HCT116 (cell line): Measurements from ENCODE around the gene PRPF31. TPM values are rescaled to one million over a fixed set of nuclear protein-coding genes. Genes with fewer than 3 reads are reported as not detected.

Source experiments
- ATAC-seq: fragments of 200-7000 bp; cut with Tn5 transposase; 2 replicates; pipeline ENCODE4 v1.9.1; 2020; ENCODE audit warnings: mild to moderate bottlenecking, moderate library complexity
- BruUV-seq: library from RNA; stranded (reverse); fragments of 400-500 nt; replicated peaks from 2 replicates; lab custom pipeline; 2021; lab: Mats Ljungman, UMichigan
- CTCF ChIA-PET: fragments of 300-600 bp; sonication (Branson Sonifier 250); formaldehyde crosslinking; loops from one replicate; lab custom pipeline; 2021; ENCODE audit warnings: antibody characterized with exemption; lab: Charles Lee
- POLR2A ChIA-PET: fragments of 300-600, 350-600 bp; sonication (Branson Sonifier 250); formaldehyde crosslinking; loops from one replicate; lab custom pipeline; 2021; ENCODE audit warnings: antibody characterized with exemption; lab: Charles Lee
- RAD21 ChIA-PET, 2 experiments: fragments of 300-600 bp; sonication (Branson Sonifier 250); formaldehyde crosslinking; loops; one replicate each; lab custom pipeline; 2023; ENCODE audit warnings: low total read pairs in 2 of 2; ENCODE audit not compliant: uncharacterized antibody in 2 of 2, unreplicated experiment in 2 of 2, low non-redundant PET in 1 of 2; lab: Charles Lee
- DNase-seq: peaks from one replicate; pipeline ENCODE4 v3.0.0-alpha.2; 2010; ENCODE audit warnings: low read depth, low spot score
- H2AFZ ChIP-seq: fragments of 200-600 bp; shearing (Covaris generic), sonication (generic); 2 replicates; pipeline ENCODE4 v1.6.1; 2017; ENCODE audit warnings: low read depth, mixed run types, mixed read lengths, antibody characterized with exemption, low read length; ENCODE audit not compliant: poor library complexity, severe bottlenecking
- H3K27ac ChIP-seq: 2 replicates; pipeline ENCODE4 v1.5.1; 2012; ENCODE audit warnings: low read depth, low read length
- H3K27me3 ChIP-seq: fragments of 200-600 bp; sonication (generic); 2 replicates; pipeline ENCODE4 v1.6.1; 2016; ENCODE audit warnings: mixed run types, low read length, mixed read lengths; ENCODE audit not compliant: insufficient read depth
- H3K36me3 ChIP-seq, 2 experiments: fragments of 200-500 bp in 1 of 2; fragments of 200-600 bp in 1 of 2; sonication (Bioruptor generic) in 1 of 2; sonication (generic) in 1 of 2; 2 replicates each; pipeline versions ENCODE4 v1.5.1 to v1.6.1; 2014 to 2016; ENCODE audit warnings: low read length in 2 of 2, inconsistent platforms in 1 of 2, mixed read lengths in 1 of 2, mixed run types in 1 of 2; ENCODE audit not compliant: insufficient read depth in 2 of 2, control insufficient read depth in 1 of 2
- H3K4me1 ChIP-seq, 2 experiments: fragments of 200-600 bp in 1 of 2; sonication (generic) in 1 of 2; 2 replicates each; pipeline versions ENCODE4 v1.5.1 to v1.6.1; 2012 to 2017; ENCODE audit warnings: low read length in 2 of 2, inconsistent platforms in 1 of 2, mild to moderate bottlenecking in 1 of 2, mixed read lengths in 1 of 2, mixed run types in 1 of 2, moderate library complexity in 1 of 2; ENCODE audit not compliant: insufficient read depth in 2 of 2, control insufficient read depth in 1 of 2
- H3K4me2 ChIP-seq: fragments of 200-600 bp; sonication (generic); 2 replicates; pipeline ENCODE4 v1.6.1; 2017; ENCODE audit warnings: mixed run types, low read length, mixed read lengths
- H3K4me3 ChIP-seq, 2 experiments: fragments of 200-600 bp in 1 of 2; sonication (generic) in 1 of 2; replicated peaks in 1 of 2; 2 replicates each; pipeline ENCODE4 v1.5.1; 2011 to 2016; ENCODE audit warnings: low read length in 2 of 2, control low read depth in 1 of 2, low read depth in 1 of 2, mild to moderate bottlenecking in 1 of 2, mixed read lengths in 1 of 2, mixed run types in 1 of 2
- H3K79me2 ChIP-seq: fragments of 200-600 bp; sonication (generic); 2 replicates; pipeline ENCODE4 v1.6.1; 2017; ENCODE audit warnings: mild to moderate bottlenecking, mixed run types, low read length, moderate library complexity, mixed read lengths; ENCODE audit not compliant: insufficient read depth
- H3K9ac ChIP-seq: fragments of 200-600 bp; sonication (generic); 2 replicates; pipeline ENCODE4 v1.6.1; 2016; ENCODE audit warnings: low read length, mixed read lengths
- H3K9me2 ChIP-seq: fragments of 200-600 bp; sonication (generic), shearing (Covaris generic); 2 replicates; pipeline ENCODE4 v1.6.1; 2017; ENCODE audit warnings: mixed run types, mild to moderate bottlenecking, moderate library complexity; ENCODE audit not compliant: insufficient read depth
- H3K9me3 ChIP-seq, 2 experiments: fragments of 200-500 bp in 1 of 2; fragments of 200-600 bp in 1 of 2; sonication (Bioruptor generic) in 1 of 2; sonication (generic) in 1 of 2; 2 replicates each; pipeline ENCODE4 v1.6.1; 2014 to 2017; ENCODE audit warnings: low read length in 2 of 2, mixed read lengths in 2 of 2, inconsistent platforms in 1 of 2, low read depth in 1 of 2, mild to moderate bottlenecking in 1 of 2, mixed run types in 1 of 2, moderate library complexity in 1 of 2; ENCODE audit not compliant: control insufficient read depth in 1 of 2, insufficient read depth in 1 of 2
- H4K20me1 ChIP-seq: fragments of 200-600 bp; sonication (generic), shearing (Covaris generic); 2 replicates; pipeline ENCODE4 v1.6.1; 2017; ENCODE audit warnings: mixed run types, mild to moderate bottlenecking, moderate library complexity; ENCODE audit not compliant: insufficient read depth
- CBX3 ChIP-seq: IDR thresholded peaks from 2 replicates; pipeline ENCODE4 v1.6.1; 2012; ENCODE audit warnings: low read depth
- CEBPB ChIP-seq: IDR thresholded peaks from 2 replicates; pipeline ENCODE4 v1.6.1; 2012; ENCODE audit warnings: low read depth
- EGR1 ChIP-seq: IDR thresholded peaks from 2 replicates; pipeline ENCODE4 v1.6.1; 2012; ENCODE audit warnings: low read depth
- EZH2phosphoT487 ChIP-seq: fragments of 200-600 bp; IDR thresholded peaks from 2 replicates; pipeline ENCODE4 v1.6.1; 2018; ENCODE audit warnings: antibody characterized with exemption, borderline replicate concordance
- FOSL1 ChIP-seq: IDR thresholded peaks from 2 replicates; pipeline ENCODE4 v1.6.1; 2012; ENCODE audit warnings: low read depth
- JUND ChIP-seq: IDR thresholded peaks from 2 replicates; pipeline ENCODE4 v1.6.1; 2012
- POLR2A ChIP-seq: IDR thresholded peaks from 2 replicates; pipeline ENCODE4 v1.7.0; 2011; ENCODE audit warnings: borderline replicate concordance; ENCODE audit not compliant: insufficient read depth, insufficient read length; ENCODE audit errors: extremely low read depth
- REST ChIP-seq: IDR thresholded peaks from 2 replicates; pipeline ENCODE4 v1.6.1; 2012; ENCODE audit warnings: low read depth
- SIN3A ChIP-seq: IDR thresholded peaks from 2 replicates; pipeline ENCODE4 v1.6.1; 2012; ENCODE audit warnings: low read depth
- TCF7L2 ChIP-seq: IDR thresholded peaks from 2 replicates; pipeline ENCODE4 v1.7.0; 2011; ENCODE audit warnings: borderline replicate concordance, inconsistent platforms; ENCODE audit not compliant: insufficient read depth, insufficient read length; ENCODE audit errors: extremely low read depth
- YY1 ChIP-seq: IDR thresholded peaks from 2 replicates; pipeline ENCODE4 v1.6.1; 2011; ENCODE audit warnings: low read length, low read depth, moderate library complexity, mild to moderate bottlenecking; ENCODE audit not compliant: insufficient replicate concordance; ENCODE audit errors: extremely low read depth
- intact Hi-C: fragments of 100-400 bp; cut with micrococcal nuclease; formaldehyde crosslinking; loops from 2 replicates; pipeline ENCODE4 v1.10.0; 2022
- total RNA-seq: library from RNA; stranded (reverse); gene quantifications from one replicate; pipeline ENCODE4 v1.2.1, GENCODE V29; 2021; ENCODE audit not compliant: unreplicated experiment
- TF ChIP-seq, protein P1 (sequence below): IDR thresholded peaks from 2 replicates; pipeline ENCODE4 v1.6.1; 2012

Gene PRPF31
- total RNA-seq, 1 experiment from 2014 or later: 99.0 TPM

- ChIA-PET RAD21 (no interaction called here), CTCF (interaction anchor here (1.5 kb wide), 1 partner anchor 9 kb away, joined by 4 read pairs; the partner anchor contains the start of gene TMC4), POLR2A (interaction anchor here (0.6 to 0.8 kb wide), 2 partner anchors 27 to 183 kb away, joined by 3 read pairs; partner anchors contain the start of gene CNOT3)
- DNase-seq (peak; percentile 39), ATAC-seq (peak; percentile 33)
- Histone ChIP-seq H3K36me3 (no peaks in the 10 kb centered on the region), H3K27me3 (no peaks in the 10 kb centered on the region), H3K27ac (no peak overlapping the region; the same call in 1 of the 2 replicates), H3K9ac (no peak overlapping the region), H3K79me2 (no peaks in the 10 kb centered on the region; the same call in 1 of the 2 replicates), H3K9me3 (no peaks in the 10 kb centered on the region), H3K4me1 (peaks cover 19 to 44% of the 10 kb centered on the region in 2 experiments), H2AFZ (no peak overlapping the region), H4K20me1 (no peaks in the 10 kb centered on the region), H3K9me2 (no peaks in the 10 kb centered on the region), H3K4me3 (no peak overlapping the region), H3K4me2 (0 out of 2 replicates have a peak overlapping the region, but pooled peaks have one; percentile 9)
- BruUV-seq: no TSS peak
- intact Hi-C loops: no loop called here
- TF ChIP-seq YY1: no peak
- no peak for TF ChIP-seq TCF7L2
- no peak for TF ChIP-seq SIN3A
- TF ChIP-seq CEBPB: no peak
These were observed 49.0 kb downstream of the PRPF31 start for GRCh38 chr19:54164369-54165068.

DNA sequence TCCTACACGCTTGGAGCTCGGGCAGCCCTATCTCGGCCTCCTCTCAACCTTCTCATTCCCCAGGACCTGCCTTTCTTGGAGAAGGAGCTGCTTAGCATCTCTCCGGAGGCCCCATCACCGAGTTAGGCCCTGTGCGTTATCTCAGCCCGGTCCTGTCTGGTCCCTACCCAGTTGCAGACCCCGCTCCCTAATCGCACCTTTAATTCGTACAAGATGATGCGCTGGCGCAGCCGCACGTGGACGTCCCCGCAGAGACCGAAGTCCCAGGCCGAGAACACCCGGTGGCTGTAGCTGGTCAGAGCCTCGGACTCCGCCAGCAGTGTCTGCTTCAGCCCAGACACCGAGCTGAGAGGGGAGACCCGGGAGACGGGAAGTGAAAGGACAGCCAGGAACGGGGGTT lies 49.7 kb downstream of the PRPF31 start:
- no TSS peak for BruUV-seq
- Histone ChIP-seq H3K79me2 (no peaks in the 10 kb centered on the region; the same call in 1 of the 2 replicates), H3K27me3 (no peaks in the 10 kb centered on the region), H3K9ac (no peak overlapping the region), H3K4me3 (no peak overlapping the region), H3K36me3 (no peaks in the 10 kb centered on the region), H3K9me3 (no peaks in the 10 kb centered on the region), H3K27ac (no peak overlapping the region), H4K20me1 (no peaks in the 10 kb centered on the region), H2AFZ (no peak overlapping the region), H3K4me2 (no peak overlapping the region), H3K4me1 (peaks cover 19 to 41% of the 10 kb centered on the region in 2 experiments), H3K9me2 (no peaks in the 10 kb centered on the region)
- ATAC-seq: no peak
- ChIA-PET RAD21 (no interaction called here), POLR2A (interaction anchor here (0.6 to 0.8 kb wide), 2 partner anchors 28 to 183 kb away, joined by 3 read pairs; partner anchors contain the start of gene CNOT3), CTCF (interaction anchor here (1.5 kb wide), 1 partner anchor 8 kb away, joined by 4 read pairs; the partner anchor contains the start of gene TMC4)
- intact Hi-C loops: no loop called here
- TF ChIP-seq POLR2A (no peak), SIN3A (no peak), FOSL1 (no peak), EZH2phosphoT487 (no peak), CBX3 (no peak), REST (no peak), JUND (no peak), TCF7L2 (no peak), EGR1 (no peak)
- TF ChIP-seq, protein P1, sequence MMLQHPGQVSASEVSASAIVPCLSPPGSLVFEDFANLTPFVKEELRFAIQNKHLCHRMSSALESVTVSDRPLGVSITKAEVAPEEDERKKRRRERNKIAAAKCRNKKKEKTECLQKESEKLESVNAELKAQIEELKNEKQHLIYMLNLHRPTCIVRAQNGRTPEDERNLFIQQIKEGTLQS: no peak
- DNase-seq: no peak
